GM18873 (cell line): ENCODE measurements around the gene FANCC.

Source experiments
- ATAC-seq: cut with Tn5 transposase; IDR thresholded peaks from one replicate; pipeline ENCODE4 v1.9.1; 2021; ENCODE audit warnings: mild to moderate bottlenecking, moderate library complexity, moderate number of reproducible peaks; ENCODE audit not compliant: unreplicated experiment, low FRiP score

FANCC gene

GRCh38 chr9:95091601-95092261 is 225.8 kb downstream of the FANCC start:
- ATAC-seq = no peak

- no peak for ATAC-seq
These were observed 226.5 kb downstream of the FANCC start for GRCh38 chr9:95090871-95091577.

DNA sequence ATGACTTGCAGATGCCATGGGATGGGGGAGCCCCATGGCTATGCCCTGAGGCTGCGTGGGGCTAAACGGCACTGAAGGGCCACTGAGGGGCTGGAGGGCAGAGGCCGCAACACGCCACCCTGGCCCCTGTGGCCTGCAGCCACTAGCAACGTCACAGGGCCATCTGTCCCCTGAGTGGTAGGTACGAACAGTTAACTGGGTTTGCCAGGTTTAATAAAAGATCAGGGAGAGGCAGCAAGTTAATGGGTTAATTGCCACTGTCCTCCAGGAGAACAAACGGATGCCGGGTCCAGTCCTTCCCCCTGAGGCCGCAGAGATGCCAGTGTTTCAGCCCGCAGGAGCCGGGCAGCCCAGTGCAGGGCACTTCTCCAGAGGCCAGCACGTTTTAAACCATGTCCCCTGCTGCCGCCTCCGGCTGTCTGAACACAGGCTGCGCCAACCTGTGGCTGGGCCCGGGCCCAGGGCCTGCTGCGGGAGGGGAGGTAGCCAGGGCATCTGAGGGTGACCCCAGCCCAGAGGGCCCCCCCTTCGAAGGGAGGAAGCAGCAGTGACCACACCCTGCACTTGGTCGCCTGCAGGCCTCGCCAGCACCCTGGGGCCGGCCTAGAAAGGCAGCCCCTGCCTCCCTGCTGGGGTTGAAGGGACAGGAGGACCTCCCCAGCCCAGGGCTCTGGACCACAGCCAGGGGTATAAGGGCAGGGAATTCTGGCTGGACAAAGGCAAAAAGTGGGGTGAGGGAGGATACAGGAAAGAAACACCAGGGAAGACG is 227.3 kb downstream of the FANCC start:
- no peak for ATAC-seq

- ATAC-seq = no peak
These were observed 228.1 kb downstream of the FANCC start for GRCh38 chr9:95089257-95090022.

GRCh38 chr9:95088421-95089161 is 228.9 kb downstream of the FANCC start:
- no peak for ATAC-seq

- no peak for ATAC-seq
These were observed 229.8 kb downstream of the FANCC start for GRCh38 chr9:95087659-95088242.

DNA sequence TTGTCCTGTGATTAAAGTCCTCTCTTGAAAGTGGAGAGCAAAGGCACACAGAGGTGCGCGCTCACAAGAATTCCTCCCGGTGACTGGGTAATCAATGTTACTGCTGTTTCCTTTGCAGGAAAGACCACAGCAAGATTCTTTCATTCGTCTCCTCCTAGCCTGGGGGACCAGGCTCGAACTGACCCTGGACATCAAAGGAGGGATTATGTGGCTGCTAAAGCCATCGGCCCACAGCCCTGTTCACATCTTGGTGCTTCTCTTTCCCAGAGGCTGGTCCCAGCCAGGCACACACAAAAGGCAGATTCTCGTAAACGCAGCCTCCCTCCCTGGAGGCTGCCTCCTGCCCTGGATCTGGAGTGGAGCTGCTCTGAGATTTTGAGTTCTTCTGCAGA is 230.9 kb downstream of the FANCC start:
- no peak for ATAC-seq

DNA sequence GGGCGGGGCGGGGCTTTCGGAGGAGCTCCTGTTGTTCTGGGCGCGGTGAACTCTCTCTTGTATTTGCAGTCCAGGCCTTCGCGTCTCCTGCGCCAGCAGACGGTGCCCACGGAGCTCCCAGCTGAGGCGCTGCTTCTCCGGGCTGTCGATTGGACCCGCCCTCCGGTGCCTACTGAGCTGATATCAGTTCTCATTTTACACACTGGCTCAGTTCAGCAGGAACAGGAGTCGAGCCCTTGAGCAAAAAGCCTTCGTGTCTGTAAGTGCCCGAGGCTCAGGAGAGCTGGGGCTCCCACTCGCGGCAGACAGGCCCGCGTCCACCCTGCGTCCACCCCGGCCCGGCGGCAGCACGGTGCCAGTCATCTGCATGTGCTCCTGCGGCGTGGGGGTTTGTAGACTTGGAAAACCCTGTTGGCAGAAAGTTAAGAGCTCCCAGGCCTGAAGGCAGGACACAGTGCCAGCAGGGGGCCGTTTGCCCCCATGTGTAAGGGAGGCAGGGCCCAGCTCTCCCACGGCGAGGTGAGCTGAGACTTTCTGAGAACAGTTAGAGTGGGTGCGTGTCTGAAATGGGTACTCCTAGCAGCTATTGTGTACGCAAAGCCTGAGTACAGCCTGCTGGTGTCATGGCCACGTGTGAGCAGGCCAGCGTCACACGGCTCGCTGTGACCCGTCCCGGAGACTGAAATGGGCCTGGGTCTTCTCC is 231.5 kb downstream of the FANCC start:
- no peak for ATAC-seq

- no peak for ATAC-seq
These were observed 232.3 kb downstream of the FANCC start for GRCh38 chr9:95085036-95085770.

DNA sequence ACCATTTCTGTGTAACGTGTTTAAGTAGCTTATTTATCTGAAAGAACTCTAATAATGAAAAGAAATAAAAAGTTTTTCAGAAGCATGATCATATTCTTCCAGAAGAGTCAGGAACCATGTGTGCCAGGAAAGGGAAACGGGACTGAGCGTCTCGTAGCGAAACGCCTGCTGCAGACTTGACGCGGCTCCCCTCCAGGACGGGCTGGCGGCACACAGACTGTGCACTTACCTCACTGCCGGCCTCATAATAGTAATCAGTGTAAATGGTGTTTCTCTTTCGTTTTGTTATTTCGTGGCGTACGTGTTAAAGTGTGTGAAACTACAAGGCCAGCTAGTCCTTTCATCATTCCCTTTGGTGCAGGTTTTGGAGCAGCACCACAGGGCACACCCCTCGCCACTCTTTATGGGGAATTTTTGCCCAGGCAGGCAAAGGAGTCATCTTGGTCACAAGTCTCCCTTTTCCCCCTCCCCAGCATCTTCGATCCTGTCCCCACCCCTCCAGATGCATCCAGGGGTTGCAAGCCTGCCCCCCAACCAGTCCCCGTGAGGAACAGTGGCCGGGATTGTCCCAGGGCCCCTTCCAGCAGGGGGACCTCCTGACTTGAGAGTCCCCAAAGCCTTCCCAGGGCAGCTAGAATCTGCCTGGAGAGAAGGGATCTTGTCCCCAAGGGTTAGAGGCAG is 233.1 kb downstream of the FANCC start:
- no peak for ATAC-seq

- ATAC-seq = no peak
These were observed 234.3 kb downstream of the FANCC start for GRCh38 chr9:95083086-95083768.

DNA sequence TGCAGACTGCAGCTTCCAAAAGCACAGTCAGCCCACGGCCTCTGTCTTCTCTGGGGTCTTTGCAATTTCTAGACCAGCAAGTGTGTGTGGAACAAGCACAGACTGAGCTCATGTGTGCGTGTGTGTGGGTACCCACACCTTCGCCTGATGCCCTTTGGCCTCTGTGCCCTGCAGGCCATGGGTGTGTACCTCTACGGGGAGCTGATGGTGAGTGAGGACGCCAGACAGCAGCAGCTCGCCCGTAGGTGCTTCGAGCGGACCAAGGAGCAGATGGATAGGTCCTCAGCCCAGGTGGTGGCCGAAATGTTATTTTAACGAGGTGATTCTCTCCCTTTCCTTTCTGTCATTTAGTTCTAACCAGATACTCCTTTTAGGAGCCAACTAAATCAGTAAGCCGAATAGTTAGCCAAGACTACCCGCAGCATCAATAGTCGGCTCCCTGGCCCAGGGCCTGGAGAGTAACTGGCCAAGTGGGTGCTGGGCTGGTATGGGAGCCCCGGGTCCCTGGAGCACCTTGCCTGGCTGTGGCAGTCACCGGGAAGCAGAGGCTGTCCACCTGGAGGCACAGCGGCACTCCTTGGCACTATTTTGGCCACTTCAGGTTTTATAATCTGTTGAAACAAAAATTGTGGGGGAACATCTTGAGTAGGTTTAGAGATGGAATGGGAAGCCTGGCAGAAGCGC is 235.0 kb downstream of the FANCC start:
- no peak for ATAC-seq

GRCh38 chr9:95081998-95082397 is 235.5 kb downstream of the FANCC start:
- ATAC-seq = no peak

GRCh38 chr9:95080961-95081647 is 236.4 kb downstream of the FANCC start:
- ATAC-seq = no peak

DNA sequence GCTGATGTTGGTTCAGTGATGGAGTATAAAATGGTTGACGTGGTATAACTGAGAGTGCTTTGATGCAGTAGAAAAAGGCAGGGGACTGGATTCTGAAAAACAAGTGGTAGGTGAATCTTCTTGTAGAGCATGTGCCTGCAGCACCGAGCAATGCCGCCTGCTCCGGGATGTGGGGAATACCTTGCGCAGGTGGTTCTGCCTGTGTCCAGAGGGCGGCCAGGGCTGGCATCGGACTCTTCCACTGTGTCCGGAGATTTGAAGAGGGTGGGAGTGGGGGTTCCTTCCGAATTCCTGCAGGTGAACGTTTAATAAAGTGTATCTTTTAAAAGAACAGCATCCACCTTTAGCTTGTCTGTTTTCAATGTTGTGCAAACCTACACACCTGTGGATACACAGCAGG is 238.0 kb downstream of the FANCC start:
- no peak for ATAC-seq

DNA sequence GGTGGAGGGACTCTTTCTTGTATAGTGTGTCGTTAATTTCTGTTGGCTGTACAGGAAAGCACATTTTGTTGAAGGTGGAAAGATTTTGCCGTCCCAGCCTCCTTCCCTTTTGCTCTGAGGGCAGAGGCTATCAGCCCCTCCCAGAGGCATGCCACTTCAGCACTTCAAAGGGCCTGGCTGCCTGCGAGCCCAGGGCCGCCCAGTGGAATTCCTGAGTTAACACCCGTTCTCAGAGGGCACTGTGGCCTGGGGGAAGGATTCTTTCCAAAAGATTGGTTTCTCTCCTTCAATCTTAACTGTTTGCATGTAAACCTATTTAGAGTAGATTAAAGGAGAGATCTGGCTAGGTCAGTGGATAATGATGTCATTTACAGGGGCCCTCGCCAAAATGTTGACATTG is 238.6 kb downstream of the FANCC start:
- ATAC-seq = no peak
